Osteoblast (primary cell): ENCODE data around the gene CD14. TPM values are rescaled to one million over a fixed set of nuclear protein-coding genes. Genes with fewer than 3 reads are reported as not detected.

Experiments
- DNase-seq: peaks from one replicate; pipeline ENCODE4 v3.0.0; 2011; ENCODE audit warnings: low spot score, mixed read lengths; ENCODE audit not compliant: insufficient read length; ENCODE audit errors: missing footprints
- H2AFZ ChIP-seq: 2 replicates; pipeline ENCODE4 v1.6.0; 2011; ENCODE audit warnings: mild to moderate bottlenecking, low read length
- H3K27ac ChIP-seq: 2 replicates; pipeline ENCODE4 v1.5.1; 2011; ENCODE audit warnings: mild to moderate bottlenecking, low read depth, low read length, moderate library complexity
- H3K27me3 ChIP-seq: 2 replicates; pipeline ENCODE4 v1.6.0; 2012; ENCODE audit warnings: mild to moderate bottlenecking, control low read depth, inconsistent platforms, low read length, moderate library complexity; ENCODE audit not compliant: insufficient read depth
- H3K36me3 ChIP-seq: 2 replicates; pipeline ENCODE4 v1.5.1; 2011; ENCODE audit warnings: mild to moderate bottlenecking, low read length, control low read depth, moderate library complexity; ENCODE audit not compliant: insufficient read depth
- H3K4me1 ChIP-seq: 2 replicates; pipeline ENCODE4 v1.5.1; 2011; ENCODE audit warnings: mild to moderate bottlenecking, low read length, control low read depth, moderate library complexity; ENCODE audit not compliant: insufficient read depth
- H3K4me2 ChIP-seq: 2 replicates; pipeline ENCODE4 v1.6.0; 2011; ENCODE audit warnings: mild to moderate bottlenecking, low read length; ENCODE audit not compliant: insufficient read depth
- H3K4me3 ChIP-seq: fragments of 200-600 bp; sonication (generic); 3 replicates; pipeline ENCODE4 v1.5.1; 2012; ENCODE audit warnings: mild to moderate bottlenecking, low read length, inconsistent platforms; ENCODE audit not compliant: insufficient read depth
- H3K79me2 ChIP-seq: 2 replicates; pipeline ENCODE4 v1.6.0; 2012; ENCODE audit warnings: mild to moderate bottlenecking, low read length, control low read depth, inconsistent platforms; ENCODE audit not compliant: insufficient read depth
- H3K9me3 ChIP-seq: 2 replicates; pipeline ENCODE4 v1.5.1; 2011; ENCODE audit warnings: low read depth, low read length, control low read depth
- H4K20me1 ChIP-seq: 2 replicates; pipeline ENCODE4 v1.6.0; 2012; ENCODE audit warnings: mild to moderate bottlenecking, low read length, control low read depth; ENCODE audit not compliant: insufficient read depth
- total RNA-seq: library from RNA; depleted of rRNA; stranded (reverse); fragments of >200 nt; gene quantifications from 2 replicates; pipeline ENCODE4 v1.2.3, GENCODE V29; 2012
- TF ChIP-seq, protein P1 (sequence below): IDR thresholded peaks from 2 replicates; pipeline ENCODE4 v1.5.1; 2011; ENCODE audit warnings: mild to moderate bottlenecking, low read depth, low read length, moderate library complexity; ENCODE audit errors: extremely low read depth

CD14 gene
- total RNA-seq, 1 donor, result 4.0 TPM

DNA sequence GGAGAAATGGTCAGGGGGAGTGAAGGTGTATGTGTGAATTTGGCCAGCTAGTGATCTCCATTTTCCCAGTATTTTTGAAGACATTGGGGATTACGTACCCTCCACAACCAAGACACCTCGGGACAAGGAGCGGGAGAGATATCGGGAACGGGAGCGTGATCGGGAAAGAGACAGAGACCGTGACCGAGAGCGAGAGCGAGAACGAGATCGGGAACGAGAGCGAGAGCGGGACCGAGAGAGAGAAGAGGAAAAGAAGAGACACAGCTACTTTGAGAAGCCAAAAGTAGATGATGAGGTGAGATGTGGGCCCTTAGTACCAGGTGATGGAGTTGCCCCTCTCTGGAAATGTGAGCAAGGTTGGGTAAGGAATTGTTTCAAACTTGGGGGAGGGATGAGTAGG lies 25.9 kb upstream of the CD14 start:
- TF ChIP-seq, protein P1, sequence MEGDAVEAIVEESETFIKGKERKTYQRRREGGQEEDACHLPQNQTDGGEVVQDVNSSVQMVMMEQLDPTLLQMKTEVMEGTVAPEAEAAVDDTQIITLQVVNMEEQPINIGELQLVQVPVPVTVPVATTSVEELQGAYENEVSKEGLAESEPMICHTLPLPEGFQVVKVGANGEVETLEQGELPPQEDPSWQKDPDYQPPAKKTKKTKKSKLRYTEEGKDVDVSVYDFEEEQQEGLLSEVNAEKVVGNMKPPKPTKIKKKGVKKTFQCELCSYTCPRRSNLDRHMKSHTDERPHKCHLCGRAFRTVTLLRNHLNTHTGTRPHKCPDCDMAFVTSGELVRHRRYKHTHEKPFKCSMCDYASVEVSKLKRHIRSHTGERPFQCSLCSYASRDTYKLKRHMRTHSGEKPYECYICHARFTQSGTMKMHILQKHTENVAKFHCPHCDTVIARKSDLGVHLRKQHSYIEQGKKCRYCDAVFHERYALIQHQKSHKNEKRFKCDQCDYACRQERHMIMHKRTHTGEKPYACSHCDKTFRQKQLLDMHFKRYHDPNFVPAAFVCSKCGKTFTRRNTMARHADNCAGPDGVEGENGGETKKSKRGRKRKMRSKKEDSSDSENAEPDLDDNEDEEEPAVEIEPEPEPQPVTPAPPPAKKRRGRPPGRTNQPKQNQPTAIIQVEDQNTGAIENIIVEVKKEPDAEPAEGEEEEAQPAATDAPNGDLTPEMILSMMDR, result no peak
- Histone ChIP-seq H2AFZ (no peak overlapping the region), H3K4me1 (no peaks in the 10 kb centered on the region), H3K27ac (no peak overlapping the region), H3K36me3 (peaks cover 94% of the 10 kb centered on the region), H3K4me2 (no peak overlapping the region), H3K9me3 (no peaks in the 10 kb centered on the region), H3K4me3 (no peak overlapping the region), H4K20me1 (no peaks in the 10 kb centered on the region), H3K79me2 (no peaks in the 10 kb centered on the region), H3K27me3 (no peaks in the 10 kb centered on the region)
- no peak for DNase-seq

- peaks cover 26% of the 10 kb centered on the region for H3K36me3 ChIP-seq
- TF ChIP-seq, protein P1, result no peak
- peak; percentile 77 for DNase-seq
These were observed 14.1 kb upstream of the CD14 start for GRCh38 chr5:140647042-140647419.

DNA sequence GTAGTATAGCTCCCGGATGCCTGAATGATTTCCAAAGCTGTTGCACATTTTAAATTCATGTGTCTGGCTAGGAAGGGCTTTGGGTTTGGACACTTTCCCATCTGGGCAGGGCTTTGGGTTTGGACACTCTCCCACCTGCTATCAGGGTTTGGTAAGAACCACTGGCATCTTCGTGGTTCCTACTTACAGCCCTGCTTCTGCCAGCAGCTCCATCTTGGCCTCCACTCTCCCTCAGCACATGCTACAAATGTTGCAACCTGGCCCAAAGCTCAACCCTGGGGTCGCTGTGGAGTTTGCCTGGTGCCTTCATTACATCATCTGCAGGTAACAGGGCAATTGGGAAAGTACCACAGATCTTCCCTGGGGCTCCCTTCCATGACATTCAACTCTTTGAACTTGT lies 9.7 kb upstream of the CD14 start:
- Histone ChIP-seq H3K4me2 (no peak overlapping the region), H2AFZ (no peak overlapping the region), H3K79me2 (peaks cover 37% of the 10 kb centered on the region), H3K36me3 (peaks cover 7% of the 10 kb centered on the region), H3K4me3 (no peak overlapping the region), H3K4me1 (peaks cover 17% of the 10 kb centered on the region), H3K27me3 (no peaks in the 10 kb centered on the region), H3K9me3 (no peaks in the 10 kb centered on the region), H3K27ac (no peak overlapping the region), H4K20me1 (no peaks in the 10 kb centered on the region)
- TF ChIP-seq, protein P1, result no peak
- DNase-seq, result no peak

More at GRCh38 chr5:140647042-140647419, 14.1 kb upstream of the CD14 start:
- Histone ChIP-seq H3K79me2 (peaks cover 46% of the 10 kb centered on the region), H3K27ac (peak overlapping the region; percentile 88), H3K27me3 (no peaks in the 10 kb centered on the region), H3K4me3 (peak overlapping the region; percentile 96), H3K4me2 (peak overlapping the region; percentile 77), H2AFZ (peak overlapping the region; percentile 90), H3K9me3 (no peaks in the 10 kb centered on the region), H3K4me1 (peaks cover 18% of the 10 kb centered on the region), H4K20me1 (no peaks in the 10 kb centered on the region)

DNA sequence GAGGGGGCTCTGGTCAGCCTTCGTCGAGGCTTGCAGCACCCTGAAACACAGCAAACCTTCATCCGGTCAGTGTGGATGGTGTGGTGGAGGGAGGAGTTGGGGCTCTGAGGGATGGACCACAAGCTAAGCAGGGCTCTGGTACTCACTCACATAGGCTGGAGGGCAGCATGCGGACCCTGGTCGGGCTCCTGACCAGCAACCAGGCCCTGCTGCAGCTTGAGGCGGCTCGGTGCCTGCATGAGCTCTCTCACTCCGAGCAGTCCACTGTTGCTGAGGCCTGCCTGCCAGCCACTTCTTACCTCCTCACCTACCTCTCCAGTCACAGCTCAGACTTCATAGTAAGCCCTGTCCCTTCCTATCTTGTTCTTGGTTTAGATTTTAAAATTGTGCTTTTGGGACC lies 8.7 kb upstream of the CD14 start:
- H3K36me3 ChIP-seq, result peaks cover 7% of the 10 kb centered on the region
- no peak overlapping the region for H3K4me3 ChIP-seq
- peaks cover 29% of the 10 kb centered on the region for H3K79me2 ChIP-seq
- DNase-seq, result peak; percentile 43
- no peaks in the 10 kb centered on the region for H3K27me3 ChIP-seq
- H3K9me3 ChIP-seq, result no peaks in the 10 kb centered on the region
- no peak overlapping the region for H2AFZ ChIP-seq
- H3K4me2 ChIP-seq, result no peak overlapping the region
- no peak overlapping the region for H3K27ac ChIP-seq
- peaks cover 15% of the 10 kb centered on the region for H3K4me1 ChIP-seq
- H4K20me1 ChIP-seq, result no peaks in the 10 kb centered on the region
- TF ChIP-seq, protein P1, result no peak
